GM12891 (cell line): ENCODE results near the gene ANKFN1.

Source experiments
- DNase-seq: peaks from one replicate; pipeline ENCODE4 v3.0.0; 2011; ENCODE audit warnings: low spot score; ENCODE audit not compliant: insufficient read length
- FAIRE-seq: peaks from 2 replicates; lab custom pipeline; 2011; peaks lifted over from hg19 to GRCh38; lab: Jason Lieb, UNC
- PAX5 ChIP-seq: IDR thresholded peaks from 2 replicates; pipeline ENCODE4 v1.6.1; 2011; ENCODE audit warnings: low read length, moderate library complexity, mild to moderate bottlenecking; ENCODE audit not compliant: insufficient read depth, severe bottlenecking
- POLR2A ChIP-seq: IDR thresholded peaks from 2 replicates; pipeline ENCODE4 v1.6.1; 2011; ENCODE audit warnings: low read depth, low read length, control low read depth
- POLR2AphosphoS5 ChIP-seq: IDR thresholded peaks from 2 replicates; pipeline ENCODE4 v1.6.1; 2011; ENCODE audit warnings: low read depth, low read length, control low read depth
- POU2F2 ChIP-seq: IDR thresholded peaks from 2 replicates; pipeline ENCODE4 v1.6.1; 2011; ENCODE audit warnings: low read depth, mild to moderate bottlenecking, control low read depth, low read length, moderate library complexity
- SPI1 ChIP-seq: IDR thresholded peaks from 2 replicates; pipeline ENCODE4 v1.6.1; 2011; ENCODE audit warnings: low read depth, low read length, control low read depth
- TAF1 ChIP-seq: IDR thresholded peaks from 2 replicates; pipeline ENCODE4 v1.6.1; 2011; ENCODE audit warnings: low read depth, low read length, control low read depth

The ANKFN1 gene

DNA sequence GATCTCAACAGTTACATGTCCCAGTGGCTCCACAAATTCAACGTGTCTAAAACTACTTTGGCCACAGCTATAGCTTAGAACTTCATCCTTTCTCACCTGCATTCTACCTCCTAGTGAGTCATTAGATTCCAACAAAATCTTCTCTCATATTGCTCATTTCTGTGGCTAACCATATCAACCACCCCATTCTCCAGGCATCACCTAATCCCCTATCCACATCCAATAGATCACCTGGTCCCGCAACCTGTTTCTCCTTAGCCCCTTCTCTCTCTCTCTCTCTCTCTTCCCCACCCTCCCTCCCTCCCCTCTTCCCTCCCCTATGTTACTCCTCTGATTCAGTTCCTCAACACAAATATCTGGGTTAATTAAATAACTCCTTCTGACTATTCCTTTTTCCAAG lies 64.6 kb downstream of the ANKFN1 start:
- TF ChIP-seq TAF1 = no peak
- no peak for TF ChIP-seq POU2F2
- no peak for TF ChIP-seq POLR2AphosphoS5
- no peak for TF ChIP-seq POLR2A
- no peak for TF ChIP-seq PAX5
- no peak for TF ChIP-seq SPI1
- DNase-seq (no peak), FAIRE-seq (no peak)

- TF ChIP-seq POLR2A (no peak), POU2F2 (no peak), TAF1 (no peak), POLR2AphosphoS5 (no peak), PAX5 (no peak), SPI1 (no peak)
- FAIRE-seq (no peak), DNase-seq (no peak)
Measured at GRCh38 chr17:56222255-56222654, 69.0 kb downstream of the ANKFN1 start.

GRCh38 chr17:56230660-56231059 lies 77.4 kb downstream of the ANKFN1 start:
- no peak for DNase-seq
- no peak for FAIRE-seq
- TF ChIP-seq TAF1 = no peak
- TF ChIP-seq POLR2AphosphoS5 = no peak
- TF ChIP-seq SPI1 = no peak
- no peak for TF ChIP-seq POLR2A
- no peak for TF ChIP-seq POU2F2
- TF ChIP-seq PAX5 = no peak

DNA sequence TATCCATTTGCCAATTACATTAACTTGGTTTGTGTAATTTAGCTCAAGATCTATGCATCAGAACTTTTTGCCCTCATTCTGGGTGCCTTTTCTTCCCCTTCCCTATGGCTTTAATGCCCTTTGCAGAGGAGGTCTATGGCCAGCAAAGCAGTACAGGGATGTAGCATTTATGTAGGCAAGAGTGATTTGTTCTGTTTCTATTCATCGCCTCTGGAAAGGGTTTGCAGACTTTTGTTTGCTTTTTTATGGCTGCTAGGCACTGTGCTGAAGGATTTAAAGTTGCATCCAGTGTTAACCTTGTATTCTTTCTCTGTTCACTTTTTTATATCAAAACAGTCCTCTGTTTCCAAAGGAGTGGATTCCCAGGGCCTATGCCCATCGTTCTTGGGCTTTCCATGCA lies 78.0 kb downstream of the ANKFN1 start:
- TF ChIP-seq TAF1 (no peak), POLR2AphosphoS5 (no peak), PAX5 (no peak), POU2F2 (no peak), POLR2A (no peak), SPI1 (no peak)
- no peak for DNase-seq
- no peak for FAIRE-seq

DNA sequence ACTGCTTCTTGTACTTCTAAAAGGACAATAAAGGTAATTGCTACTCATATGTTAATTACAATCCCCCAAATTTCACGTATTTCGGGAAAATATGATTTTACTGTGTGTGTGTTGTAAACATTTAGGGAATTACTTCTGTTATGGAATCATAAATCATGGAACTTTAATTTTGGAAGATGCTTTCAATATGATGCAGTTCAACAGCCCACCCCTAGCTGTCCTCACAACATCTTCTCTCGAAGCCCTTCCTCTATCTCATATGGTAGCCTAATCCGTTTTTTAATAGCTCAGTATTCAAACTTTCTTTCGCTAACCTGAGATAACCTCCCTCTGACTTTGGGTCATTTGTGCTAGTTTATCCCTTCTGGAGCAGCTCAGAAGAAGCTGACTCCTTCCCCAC lies 78.4 kb downstream of the ANKFN1 start:
- no peak for FAIRE-seq
- TF ChIP-seq TAF1 (no peak), POU2F2 (no peak), POLR2AphosphoS5 (no peak), POLR2A (no peak), PAX5 (no peak), SPI1 (no peak)
- DNase-seq = no peak

GRCh38 chr17:56244268-56244890 lies 91.1 kb downstream of the ANKFN1 start:
- TF ChIP-seq POU2F2 (no peak), SPI1 (no peak), TAF1 (no peak), PAX5 (no peak), POLR2AphosphoS5 (no peak), POLR2A (no peak)
- FAIRE-seq (no peak), DNase-seq (no peak)

DNA sequence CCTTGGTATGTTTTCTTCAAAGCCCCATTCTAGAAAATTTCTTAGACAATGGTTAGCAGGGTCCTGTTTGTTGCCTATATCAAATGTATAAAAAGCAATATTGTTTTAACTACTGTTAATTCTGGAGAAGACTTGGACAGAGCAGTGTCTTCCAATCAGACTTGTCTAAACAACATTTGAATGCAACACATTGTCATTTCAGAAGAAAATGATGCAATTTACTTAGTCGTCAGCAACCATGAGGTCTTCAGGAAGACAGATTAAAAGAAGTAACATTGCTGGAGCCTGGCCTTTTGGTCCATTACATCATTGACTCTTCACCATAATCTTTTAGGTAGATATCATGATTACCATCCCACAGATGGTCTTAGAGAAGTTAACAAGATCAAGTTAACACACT lies 94.5 kb downstream of the ANKFN1 start:
- DNase-seq (no peak), FAIRE-seq (no peak)
- TF ChIP-seq POU2F2 (no peak), SPI1 (no peak), POLR2A (no peak), PAX5 (no peak), TAF1 (no peak), POLR2AphosphoS5 (no peak)

DNA sequence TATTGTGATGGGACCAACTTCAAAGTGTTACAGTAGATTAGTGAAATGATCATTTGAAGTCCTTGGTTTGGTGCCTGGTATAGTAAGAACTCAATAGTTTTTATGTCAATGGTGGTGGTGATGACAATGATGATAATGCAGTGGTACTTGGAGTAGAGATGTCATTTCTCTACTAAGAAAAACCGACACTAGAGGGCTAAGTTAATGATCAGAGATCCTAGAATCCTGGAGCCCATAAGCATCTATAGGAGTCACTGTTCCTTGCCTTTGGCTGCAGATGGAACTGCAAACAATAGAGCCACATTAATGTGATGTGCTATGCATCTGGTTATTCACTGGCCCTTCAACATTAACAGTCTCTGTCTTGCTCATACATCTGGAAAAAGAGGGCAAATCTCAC lies 103.8 kb downstream of the ANKFN1 start:
- FAIRE-seq (no peak), DNase-seq (no peak)
- TF ChIP-seq POU2F2 = no peak
- no peak for TF ChIP-seq POLR2AphosphoS5
- TF ChIP-seq SPI1 = no peak
- TF ChIP-seq PAX5 = no peak
- TF ChIP-seq TAF1 = no peak
- no peak for TF ChIP-seq POLR2A

DNA sequence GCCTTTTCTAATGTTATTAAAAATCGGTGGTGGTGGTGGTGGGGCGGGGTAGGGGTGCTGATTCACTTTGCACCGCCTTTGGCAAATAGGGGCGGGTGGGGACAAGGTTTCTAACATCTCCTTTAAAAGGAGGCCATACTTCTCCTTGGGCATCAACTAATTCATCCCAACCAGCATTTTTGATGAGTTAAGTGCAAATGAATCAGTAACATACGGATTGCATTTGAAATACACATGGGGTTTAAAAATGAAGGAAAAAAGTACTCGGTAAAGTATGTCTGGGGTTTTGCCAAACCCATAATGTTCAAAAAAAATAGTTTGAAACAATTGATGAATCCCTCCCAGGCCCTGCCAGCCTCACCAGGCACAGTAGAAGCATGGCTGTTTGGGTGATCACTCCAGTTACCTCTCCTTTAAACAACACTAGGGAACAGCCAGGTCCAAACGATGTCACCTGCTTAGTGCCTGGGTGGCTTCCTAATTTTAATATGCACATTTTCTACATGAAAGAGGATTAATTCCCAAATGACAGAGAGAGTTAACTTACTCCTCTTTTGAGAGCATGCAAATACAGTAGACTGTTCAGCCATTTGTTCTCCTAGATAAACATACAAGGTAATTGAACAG lies 107.2 kb downstream of the ANKFN1 start:
- DNase-seq (no peak), FAIRE-seq (no peak)
- TF ChIP-seq POLR2AphosphoS5 (no peak), POLR2A (no peak), TAF1 (no peak), SPI1 (no peak), POU2F2 (no peak), PAX5 (no peak)

DNA sequence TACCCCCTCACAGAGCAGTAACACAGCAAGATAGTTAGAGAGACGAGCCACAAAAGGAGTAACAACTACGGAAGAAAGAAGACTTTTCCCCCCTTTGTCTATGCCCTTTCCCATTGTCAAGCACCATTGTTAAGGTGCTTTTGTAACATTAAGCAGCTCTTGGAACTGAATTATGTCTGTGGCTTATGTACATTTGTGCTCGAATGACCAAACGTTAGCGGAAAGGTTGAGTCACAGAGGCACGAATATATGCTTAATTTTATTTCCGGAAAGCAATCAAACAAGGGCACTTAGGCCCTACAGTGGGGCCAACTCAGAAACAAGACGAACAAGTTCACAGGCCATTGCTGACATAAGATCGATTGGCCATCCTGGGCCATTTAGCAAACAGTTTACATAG lies 109.5 kb downstream of the ANKFN1 start:
- no peak for TF ChIP-seq PAX5
- no peak for TF ChIP-seq POLR2A
- no peak for TF ChIP-seq POLR2AphosphoS5
- no peak for TF ChIP-seq POU2F2
- TF ChIP-seq TAF1 = no peak
- no peak for TF ChIP-seq SPI1
- FAIRE-seq (no peak), DNase-seq (no peak)
